KOPT-K1 (cell line): ENCODE results near the gene MNAT1.
"Not testable (repeated sequence)": the region's sequence is repeated elsewhere in the genome, so short reads cannot be mapped to it uniquely, and the experiment has no call there.

Source experiments
- H3K27ac ChIP-seq: fragments of 200-600 bp; sonication (generic); 2 replicates; pipeline ENCODE4 v1.5.1; 2016; ENCODE audit warnings: antibody characterized with exemption, mild to moderate bottlenecking, low read depth, low read length; ENCODE audit not compliant: poor library complexity, severe bottlenecking
- H3K36me3 ChIP-seq: fragments of 200-600 bp; sonication (generic); 2 replicates; pipeline ENCODE4 v1.5.1; 2017; ENCODE audit warnings: antibody characterized with exemption, mild to moderate bottlenecking, low read length, moderate library complexity; ENCODE audit not compliant: insufficient read depth
- H3K9me3 ChIP-seq: fragments of 200-600 bp; sonication (generic); 2 replicates; pipeline ENCODE4 v1.5.1; 2017; ENCODE audit warnings: antibody characterized with exemption, low read length, mild to moderate bottlenecking; ENCODE audit not compliant: insufficient read depth, poor library complexity, severe bottlenecking

The MNAT1 gene

GRCh38 chr14:60807971-60808370, 73.4 kb downstream of the MNAT1 start:
- Histone ChIP-seq H3K36me3 (peaks cover 24% of the 10 kb centered on the region), H3K9me3 (no peaks in the 10 kb centered on the region), H3K27ac (no peak overlapping the region)

GRCh38 chr14:60812987-60813386, 78.4 kb downstream of the MNAT1 start:
- Histone ChIP-seq H3K27ac (no peak overlapping the region), H3K9me3 (no peaks in the 10 kb centered on the region), H3K36me3 (peaks cover 43% of the 10 kb centered on the region)

DNA sequence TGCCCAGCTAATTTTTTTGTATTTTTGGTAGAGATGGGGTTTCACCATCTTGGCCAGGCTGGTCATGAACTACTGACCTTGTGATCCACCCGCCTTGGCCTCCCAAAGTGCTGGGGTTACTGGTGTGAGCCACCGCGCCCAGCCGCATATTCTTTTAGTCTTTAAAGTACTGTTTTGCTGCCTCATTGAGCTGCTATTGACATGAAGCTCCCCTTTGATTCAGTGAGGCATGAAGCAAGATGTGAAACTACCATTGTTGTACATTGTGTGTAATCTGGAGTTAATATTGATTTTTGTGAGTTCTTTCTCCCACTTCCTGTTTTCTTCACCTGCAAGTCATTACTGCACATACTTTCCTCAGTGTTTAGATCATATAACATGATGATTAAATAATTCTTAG, 80.8 kb downstream of the MNAT1 start:
- H3K27ac ChIP-seq = no peak overlapping the region
- peaks cover 41% of the 10 kb centered on the region for H3K36me3 ChIP-seq
- H3K9me3 ChIP-seq = no peaks in the 10 kb centered on the region

DNA sequence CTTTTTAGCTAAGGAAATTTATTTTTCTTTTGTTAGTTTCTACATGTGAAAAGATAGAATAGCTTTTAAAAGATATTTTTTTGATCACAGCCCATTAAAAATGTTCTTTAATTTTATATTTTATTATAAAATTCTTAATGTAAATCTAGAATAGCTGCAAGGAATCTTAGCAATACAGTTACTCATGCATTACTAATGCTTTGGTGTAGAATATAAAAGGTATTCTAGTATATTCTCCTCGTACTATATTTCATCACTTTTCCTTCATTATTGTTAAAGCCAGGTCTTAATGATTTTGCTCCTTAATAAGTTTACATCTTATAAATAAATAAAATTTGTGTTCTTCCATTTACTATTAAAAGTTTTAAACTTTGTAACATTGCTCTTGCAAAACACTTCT, 82.6 kb downstream of the MNAT1 start:
- H3K36me3 ChIP-seq = peaks cover 35% of the 10 kb centered on the region
- no peak overlapping the region for H3K27ac ChIP-seq

DNA sequence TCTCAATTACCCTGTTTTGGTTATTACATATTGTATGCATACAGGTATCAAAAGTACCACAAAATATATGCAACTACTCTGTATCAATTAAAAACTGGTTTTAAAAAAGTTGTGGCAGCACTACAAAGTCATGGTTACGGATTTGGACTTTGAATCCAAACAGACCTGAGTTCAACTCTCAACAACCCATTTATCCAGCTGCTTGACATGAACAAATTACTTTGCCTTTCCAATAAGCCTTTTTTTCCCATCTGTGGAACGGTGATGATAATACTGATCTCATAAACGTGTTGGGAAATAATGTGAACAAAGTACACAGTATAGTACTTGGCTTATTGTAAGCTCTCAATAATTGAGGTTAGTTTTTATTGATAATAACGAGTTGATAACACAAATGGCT, 85.0 kb downstream of the MNAT1 start:
- H3K9me3 ChIP-seq = no peaks in the 10 kb centered on the region
- H3K27ac ChIP-seq = no peak overlapping the region
- peaks cover 14% of the 10 kb centered on the region for H3K36me3 ChIP-seq

More for the DNA sequence above, 82.6 kb downstream of the MNAT1 start:
- no peaks in the 10 kb centered on the region for H3K9me3 ChIP-seq

GRCh38 chr14:60838601-60839000, 104.0 kb downstream of the MNAT1 start:
- Histone ChIP-seq H3K27ac (no peak overlapping the region), H3K9me3 (no peaks in the 10 kb centered on the region), H3K36me3 (peaks cover 30% of the 10 kb centered on the region)

GRCh38 chr14:60839057-60839456, 104.5 kb downstream of the MNAT1 start:
- Histone ChIP-seq H3K36me3 (peaks cover 30% of the 10 kb centered on the region), H3K27ac (no peak overlapping the region), H3K9me3 (no peaks in the 10 kb centered on the region)

DNA sequence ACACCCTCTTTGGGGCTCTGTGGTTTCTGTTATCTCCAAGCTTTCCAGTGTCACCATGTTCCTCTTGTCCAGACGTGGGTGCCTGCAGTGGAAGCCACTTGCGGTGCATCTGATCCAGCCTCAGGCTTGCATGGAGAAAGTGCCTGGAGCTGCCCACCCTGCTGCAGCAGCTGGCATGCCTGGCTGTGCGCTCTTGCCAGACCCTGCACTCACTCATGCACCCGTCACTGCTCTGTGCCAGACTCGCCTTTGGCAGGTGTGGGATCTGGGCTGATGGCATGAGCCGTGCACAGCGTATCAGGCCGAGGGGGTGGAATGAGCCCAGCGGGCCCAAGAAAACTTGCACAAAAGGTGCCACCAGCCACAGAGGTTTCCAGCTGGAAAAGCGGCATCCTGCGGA, 105.1 kb downstream of the MNAT1 start:
- no peaks in the 10 kb centered on the region for H3K9me3 ChIP-seq
- H3K27ac ChIP-seq = no peak overlapping the region
- H3K36me3 ChIP-seq = peaks cover 30% of the 10 kb centered on the region

DNA sequence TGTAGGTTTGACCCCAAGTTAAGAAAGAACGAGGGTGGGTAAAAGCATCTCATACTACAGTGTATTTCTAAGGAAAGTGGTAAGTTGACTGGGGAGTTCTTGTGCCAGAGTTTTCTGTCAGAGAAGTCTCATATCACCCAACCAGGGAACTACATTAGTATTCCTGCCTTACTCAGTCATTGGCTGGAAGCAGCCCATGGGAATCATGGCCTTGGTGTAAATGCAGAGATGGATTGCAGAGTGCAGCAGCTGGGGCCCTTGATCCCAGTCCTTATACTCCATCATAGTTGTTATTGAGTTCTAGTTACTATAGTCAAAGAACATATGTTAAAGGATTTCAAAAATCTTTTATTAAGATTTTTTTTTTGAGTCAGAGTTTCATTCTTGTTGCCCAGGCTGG, 105.8 kb downstream of the MNAT1 start:
- no peaks in the 10 kb centered on the region for H3K9me3 ChIP-seq
- peaks cover 30% of the 10 kb centered on the region for H3K36me3 ChIP-seq
- no peak overlapping the region for H3K27ac ChIP-seq

- peaks cover 10% of the 10 kb centered on the region; the same call in 1 of the 2 replicates for H3K36me3 ChIP-seq
- H3K9me3 ChIP-seq = peaks cover 24% of the 10 kb centered on the region
- no peak overlapping the region for H3K27ac ChIP-seq
Measured at GRCh38 chr14:60845523-60845922, 111.0 kb downstream of the MNAT1 start.

DNA sequence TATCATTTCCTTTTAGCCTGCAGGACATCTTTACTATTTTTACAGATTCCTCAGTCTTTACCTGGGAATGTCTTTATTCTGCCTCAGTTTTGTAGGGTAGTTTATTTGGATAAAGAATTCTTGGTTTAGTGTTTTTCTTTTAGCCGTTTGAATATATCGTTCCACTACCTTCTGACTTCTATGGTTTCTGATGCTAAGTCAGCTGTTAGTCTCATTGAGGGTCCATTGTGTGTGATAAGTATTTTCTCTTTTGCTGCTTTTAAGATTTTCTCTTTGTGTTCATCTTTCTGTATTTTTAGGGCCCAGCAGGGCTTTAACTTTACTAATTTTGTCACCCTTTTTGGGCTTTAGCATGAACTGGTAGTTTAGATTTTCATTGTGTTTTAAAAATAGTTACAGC, 113.5 kb downstream of the MNAT1 start:
- Histone ChIP-seq H3K36me3 (peaks cover 10% of the 10 kb centered on the region; the same call in 1 of the 2 replicates), H3K9me3 (peaks cover 30% of the 10 kb centered on the region), H3K27ac (no peak overlapping the region)

DNA sequence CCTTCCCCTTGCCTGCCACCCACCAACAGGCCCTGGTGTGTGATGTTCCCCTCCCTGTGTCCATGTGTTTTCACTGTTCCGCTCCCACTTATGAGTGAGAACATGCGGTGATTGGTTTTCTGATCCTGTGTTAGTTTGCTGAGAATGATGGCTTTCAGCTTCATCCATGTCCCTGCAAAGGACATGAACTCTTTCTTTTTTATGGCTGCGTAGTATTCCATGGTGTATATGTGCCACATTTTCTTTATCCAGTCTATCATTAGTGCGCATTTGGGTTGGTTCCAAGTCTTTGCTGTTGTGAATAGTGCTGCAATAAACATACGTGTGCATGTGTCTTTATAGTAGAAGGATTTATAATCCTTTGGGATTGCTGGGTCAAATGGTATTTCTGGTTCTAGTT, 117.1 kb downstream of the MNAT1 start:
- H3K36me3 ChIP-seq = peaks cover 22% of the 10 kb centered on the region; the same call in 1 of the 2 replicates
- peaks cover 33% of the 10 kb centered on the region for H3K9me3 ChIP-seq
- H3K27ac ChIP-seq = not testable (repeated sequence)

DNA sequence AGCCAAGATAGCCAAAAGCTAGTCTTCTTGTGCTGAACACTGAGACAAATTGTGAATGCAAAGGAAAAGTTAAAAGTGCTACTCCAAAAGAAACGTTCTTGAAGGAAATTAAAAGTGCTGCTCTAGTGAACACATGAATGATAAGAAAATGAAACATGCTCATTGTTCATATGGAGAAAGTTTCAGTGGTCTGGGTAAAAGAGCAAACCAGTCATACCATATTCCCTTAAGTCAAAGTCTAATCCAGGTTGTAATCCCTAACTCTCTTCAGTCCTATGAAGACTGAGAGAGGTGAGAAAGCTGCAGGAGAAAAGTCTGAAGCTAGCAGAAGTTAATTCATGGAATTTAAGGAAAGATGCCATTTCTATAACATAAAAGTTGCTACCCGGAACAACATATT, 121.5 kb downstream of the MNAT1 start:
- Histone ChIP-seq H3K9me3 (peaks cover 16% of the 10 kb centered on the region), H3K27ac (no peak overlapping the region), H3K36me3 (peaks cover 11% of the 10 kb centered on the region; the same call in 1 of the 2 replicates)

- peaks cover 6% of the 10 kb centered on the region; the same call in 1 of the 2 replicates for H3K36me3 ChIP-seq
- H3K27ac ChIP-seq = no peak overlapping the region
- peaks cover 9% of the 10 kb centered on the region for H3K9me3 ChIP-seq
Measured at GRCh38 chr14:60859525-60859924, 125.0 kb downstream of the MNAT1 start.

- H3K27ac ChIP-seq = no peak overlapping the region
- peaks cover 7% of the 10 kb centered on the region for H3K9me3 ChIP-seq
- no peaks in the 10 kb centered on the region; the same call in 1 of the 2 replicates for H3K36me3 ChIP-seq
Measured at GRCh38 chr14:60861545-60862140, 127.1 kb downstream of the MNAT1 start.

- Histone ChIP-seq H3K27ac (no peak overlapping the region), H3K36me3 (no peaks in the 10 kb centered on the region; the same call in 1 of the 2 replicates), H3K9me3 (peaks cover under 1% of the 10 kb centered on the region)
Measured at GRCh38 chr14:60862283-60862682, 127.7 kb downstream of the MNAT1 start.
